HepG2 (cell line): Measurements from ENCODE around the gene PPP1R12C. TPM values are rescaled to one million over a fixed set of nuclear protein-coding genes. Genes with fewer than 3 reads are reported as not detected.
A peak's percentile ranks its signal among the peaks of the same experiment; 100 is the strongest.

Experiments
- CBX2 ChIP-seq, 2 experiments: fragments of 200-600 bp in 1 of 2; sonication (generic); formaldehyde crosslinking in 1 of 2; IDR thresholded peaks; 2 replicates each; pipeline versions ENCODE4 v1.7.0 to v1.8.1; 2018 to 2022; ENCODE audit warnings: low read depth in 2 of 2, low read length in 1 of 2, mild to moderate bottlenecking in 1 of 2, missing genetic modification reagents in 1 of 2
- CC2D1A ChIP-seq: sonication (generic); formaldehyde crosslinking; IDR thresholded peaks from 2 replicates; pipeline ENCODE4 v1.8.1; 2023; ENCODE audit warnings: mild to moderate bottlenecking, missing genetic modification reagents
- CEBPB ChIP-seq: IDR thresholded peaks from 2 replicates; pipeline ENCODE4 v1.6.1; 2011; ENCODE audit warnings: low read depth, low read length, improper control_type of control experiment, borderline replicate concordance
- CREM ChIP-seq, 2 experiments: sonication (generic) in 1 of 2; formaldehyde crosslinking in 1 of 2; IDR thresholded peaks; 2 replicates each; pipeline versions ENCODE4 v1.4.0 to v1.6.1; 2016 to 2020; ENCODE audit warnings: antibody characterized with exemption in 1 of 2, mild to moderate bottlenecking in 1 of 2, missing genetic modification reagents in 1 of 2
- GPN1 ChIP-seq: sonication (generic); formaldehyde crosslinking; IDR thresholded peaks from 2 replicates; pipeline ENCODE4 v1.5.1; 2020; ENCODE audit warnings: missing genetic modification reagents, borderline replicate concordance
- KDM1A ChIP-seq: IDR thresholded peaks from 2 replicates; pipeline ENCODE4 v1.6.1; 2016; ENCODE audit warnings: missing compliant biosample characterization
- KMT2A ChIP-seq: sonication (generic); formaldehyde crosslinking; IDR thresholded peaks from 2 replicates; pipeline ENCODE4 v1.4.0; 2020; ENCODE audit warnings: missing genetic modification reagents
- MNT ChIP-seq: fragments of 450-650 bp; IDR thresholded peaks from 2 replicates; pipeline ENCODE4 v1.6.1; 2016
- NFE2L2 ChIP-seq: fragments of 150-350 bp; IDR thresholded peaks from 2 replicates; pipeline ENCODE4 v1.6.1; 2014; ENCODE audit warnings: low read length
- NPAS2 ChIP-seq: sonication (generic); formaldehyde crosslinking; IDR thresholded peaks from 2 replicates; pipeline ENCODE4 v1.8.0; 2022; ENCODE audit warnings: mild to moderate bottlenecking, missing genetic modification reagents, borderline replicate concordance
- NRL ChIP-seq: sonication (generic); formaldehyde crosslinking; IDR thresholded peaks from 2 replicates; pipeline ENCODE4 v1.5.0; 2020; ENCODE audit warnings: missing genetic modification reagents, mild to moderate bottlenecking, moderate library complexity, borderline replicate concordance
- TBP ChIP-seq: sonication (generic); formaldehyde crosslinking; IDR thresholded peaks from 2 replicates; pipeline ENCODE4 v1.5.0; 2020; ENCODE audit warnings: missing genetic modification reagents
- TEF ChIP-seq: sonication (generic); formaldehyde crosslinking; IDR thresholded peaks from 2 replicates; pipeline ENCODE4 v1.5.0; 2020; ENCODE audit warnings: missing genetic modification reagents
- ZFP1 ChIP-seq: IDR thresholded peaks from 2 replicates; pipeline ENCODE4 v1.6.1; 2016
- ZNF136 ChIP-seq: sonication (generic); formaldehyde crosslinking; IDR thresholded peaks from 2 replicates; pipeline ENCODE4 v1.8.1; 2022; ENCODE audit warnings: low read depth, mild to moderate bottlenecking, moderate library complexity, missing genetic modification reagents
- ZNF552 ChIP-seq: sonication (generic); formaldehyde crosslinking; IDR thresholded peaks from 2 replicates; pipeline ENCODE4 v1.9.0; 2022; ENCODE audit warnings: missing genetic modification reagents, mild to moderate bottlenecking, borderline replicate concordance
- ZNF563 ChIP-seq: sonication (generic); formaldehyde crosslinking; IDR thresholded peaks from 2 replicates; pipeline ENCODE4 v1.8.0; 2022; ENCODE audit warnings: mild to moderate bottlenecking, moderate library complexity, missing genetic modification reagents
- ZNF564 ChIP-seq: sonication (generic); formaldehyde crosslinking; IDR thresholded peaks from 2 replicates; pipeline ENCODE4 v1.8.1; 2023; ENCODE audit warnings: mild to moderate bottlenecking, missing genetic modification reagents
- ZNF580 ChIP-seq: IDR thresholded peaks from 2 replicates; pipeline ENCODE4 v1.6.1; 2016; ENCODE audit warnings: low read depth, borderline replicate concordance
- ZNF83 ChIP-seq: sonication (generic); formaldehyde crosslinking; IDR thresholded peaks from 2 replicates; pipeline ENCODE4 v1.4.0; 2020; ENCODE audit warnings: missing genetic modification reagents, mild to moderate bottlenecking, borderline replicate concordance
- polyA plus RNA-seq, 8 experiments: library from polyadenylated mRNA; depleted of rRNA in 3 of 8; stranded (reverse) in 7 of 8; unstranded in 1 of 8; fragments of >200 nt; fragmentation: Illumina TruSeq in 4 of 8; extraction: Trizol in 4 of 8; gene quantifications; 2 replicates each; pipeline versions ENCODE4 v1.2.1 to v1.2.3, GENCODE V29; 2011 to 2016; ENCODE audit warnings: low read depth in 4 of 8, missing spikeins in 1 of 8, mixed read lengths in 1 of 8; ENCODE audit not compliant: insufficient read depth in 1 of 8
- total RNA-seq, 5 experiments: library from RNA; depleted of rRNA; stranded (reverse); fragments of >200 nt; fragmentation: Illumina TruSeq; extraction: Trizol; gene quantifications; 2 replicates each; pipeline ENCODE4 v1.2.3, GENCODE V29; 2016; ENCODE audit warnings: low read depth in 1 of 5
- TF ChIP-seq, protein P1 (sequence below): sonication (generic); formaldehyde crosslinking; conservative IDR thresholded peaks from 2 replicates; pipeline ENCODE4 v1.4.0; 2020; ENCODE audit warnings: missing genetic modification reagents
- TF ChIP-seq, protein P2 (sequence below): sonication (generic); formaldehyde crosslinking; IDR thresholded peaks from 2 replicates; pipeline ENCODE4 v1.5.0; 2020; ENCODE audit warnings: mild to moderate bottlenecking, missing genetic modification reagents
- TF ChIP-seq, protein P3 (sequence below): IDR thresholded peaks from 2 replicates; pipeline ENCODE4 v1.6.1; 2016; ENCODE audit warnings: low read depth

Gene PPP1R12C
- total and polyA plus RNA-seq, 2 of the 13 experiments (the other 11 are each of a cell fraction or from before 2014, with no cell fraction given) = 29.7 to 30.3 TPM

DNA sequence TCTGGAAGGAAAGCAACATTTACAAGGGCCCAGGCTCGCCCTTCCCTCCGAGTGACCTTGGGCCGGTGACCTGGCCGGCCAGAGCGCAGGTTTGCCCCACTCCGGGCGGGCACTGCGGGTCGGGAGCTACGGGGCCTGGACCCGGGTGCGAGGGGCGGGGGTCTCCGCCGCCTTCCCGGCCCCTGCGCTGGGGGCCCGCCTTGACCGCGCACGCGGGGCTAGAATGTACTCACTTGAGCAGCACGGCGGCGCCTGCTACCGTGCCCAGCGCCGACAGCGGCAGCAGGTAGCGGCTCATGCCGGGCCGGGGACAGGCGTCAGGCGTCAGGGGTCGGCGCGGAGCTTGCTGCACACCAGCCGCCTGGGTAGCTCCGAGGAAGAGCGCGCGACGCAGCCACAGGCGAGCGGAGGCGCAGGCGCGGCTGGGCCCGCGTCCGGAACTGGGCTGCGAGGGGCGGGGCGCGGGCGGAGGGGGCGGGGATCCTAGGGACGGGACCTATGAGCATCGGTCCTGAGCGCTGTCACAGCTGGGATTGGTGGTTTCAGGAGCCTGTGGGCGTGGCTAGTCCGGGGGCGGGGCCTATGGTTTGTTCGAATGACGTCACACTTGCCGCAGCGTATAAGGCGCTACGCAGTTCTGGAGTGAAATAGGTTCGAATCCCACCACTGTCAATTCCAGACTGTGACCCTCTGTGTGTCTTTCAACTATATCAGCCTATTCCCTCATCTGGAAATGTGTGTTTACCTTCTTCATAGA, 54.5 kb downstream of the PPP1R12C start, which contains the start of gene RDH13 (continued):
- TF ChIP-seq, protein P1, sequence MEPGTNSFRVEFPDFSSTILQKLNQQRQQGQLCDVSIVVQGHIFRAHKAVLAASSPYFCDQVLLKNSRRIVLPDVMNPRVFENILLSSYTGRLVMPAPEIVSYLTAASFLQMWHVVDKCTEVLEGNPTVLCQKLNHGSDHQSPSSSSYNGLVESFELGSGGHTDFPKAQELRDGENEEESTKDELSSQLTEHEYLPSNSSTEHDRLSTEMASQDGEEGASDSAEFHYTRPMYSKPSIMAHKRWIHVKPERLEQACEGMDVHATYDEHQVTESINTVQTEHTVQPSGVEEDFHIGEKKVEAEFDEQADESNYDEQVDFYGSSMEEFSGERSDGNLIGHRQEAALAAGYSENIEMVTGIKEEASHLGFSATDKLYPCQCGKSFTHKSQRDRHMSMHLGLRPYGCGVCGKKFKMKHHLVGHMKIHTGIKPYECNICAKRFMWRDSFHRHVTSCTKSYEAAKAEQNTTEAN = no peak
- 0 out of 2 replicates have a peak, but pooled peaks have one; percentile 13 for TF ChIP-seq KDM1A (CRISPR knock-in tag)
- TF ChIP-seq NPAS2 (CRISPR knock-in tag) = no peak
- TF ChIP-seq CREM (IDR thresholded peaks at IDR 0.05) = peak; percentile 80
- no peak for TF ChIP-seq CREM (CRISPR knock-in tag; IDR thresholded peaks at IDR 0.05)
- no peak for TF ChIP-seq CC2D1A (CRISPR knock-in tag)
- 0 out of 2 replicates have a peak, but pooled peaks have one; percentile 44 for TF ChIP-seq ZNF580 (CRISPR knock-in tag)
- no peak for TF ChIP-seq ZNF136 (CRISPR knock-in tag)
- TF ChIP-seq KMT2A (CRISPR knock-in tag) = 0 out of 2 replicates have a peak, but pooled peaks have one; percentile 18
- TF ChIP-seq, protein P2, sequence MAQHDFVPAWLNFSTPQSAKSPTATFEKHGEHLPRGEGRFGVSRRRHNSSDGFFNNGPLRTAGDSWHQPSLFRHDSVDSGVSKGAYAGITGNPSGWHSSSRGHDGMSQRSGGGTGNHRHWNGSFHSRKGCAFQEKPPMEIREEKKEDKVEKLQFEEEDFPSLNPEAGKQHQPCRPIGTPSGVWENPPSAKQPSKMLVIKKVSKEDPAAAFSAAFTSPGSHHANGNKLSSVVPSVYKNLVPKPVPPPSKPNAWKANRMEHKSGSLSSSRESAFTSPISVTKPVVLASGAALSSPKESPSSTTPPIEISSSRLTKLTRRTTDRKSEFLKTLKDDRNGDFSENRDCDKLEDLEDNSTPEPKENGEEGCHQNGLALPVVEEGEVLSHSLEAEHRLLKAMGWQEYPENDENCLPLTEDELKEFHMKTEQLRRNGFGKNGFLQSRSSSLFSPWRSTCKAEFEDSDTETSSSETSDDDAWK (CRISPR knock-in tag) = no peak
- TF ChIP-seq CBX2 (IDR thresholded peaks at IDR 0.05; ENCODE audit: low read depth, low read length) = no peak
- TF ChIP-seq CBX2 (CRISPR knock-in tag; IDR thresholded peaks at IDR 0.05; ENCODE audit: low read depth) = no peak
- TF ChIP-seq ZFP1 (CRISPR knock-in tag) = no peak
- no peak for TF ChIP-seq MNT
- no peak for TF ChIP-seq ZNF564 (CRISPR knock-in tag)
- TF ChIP-seq NRL (CRISPR knock-in tag) = no peak
- no peak for TF ChIP-seq NFE2L2
- TF ChIP-seq CEBPB = no peak
- TF ChIP-seq, protein P3, sequence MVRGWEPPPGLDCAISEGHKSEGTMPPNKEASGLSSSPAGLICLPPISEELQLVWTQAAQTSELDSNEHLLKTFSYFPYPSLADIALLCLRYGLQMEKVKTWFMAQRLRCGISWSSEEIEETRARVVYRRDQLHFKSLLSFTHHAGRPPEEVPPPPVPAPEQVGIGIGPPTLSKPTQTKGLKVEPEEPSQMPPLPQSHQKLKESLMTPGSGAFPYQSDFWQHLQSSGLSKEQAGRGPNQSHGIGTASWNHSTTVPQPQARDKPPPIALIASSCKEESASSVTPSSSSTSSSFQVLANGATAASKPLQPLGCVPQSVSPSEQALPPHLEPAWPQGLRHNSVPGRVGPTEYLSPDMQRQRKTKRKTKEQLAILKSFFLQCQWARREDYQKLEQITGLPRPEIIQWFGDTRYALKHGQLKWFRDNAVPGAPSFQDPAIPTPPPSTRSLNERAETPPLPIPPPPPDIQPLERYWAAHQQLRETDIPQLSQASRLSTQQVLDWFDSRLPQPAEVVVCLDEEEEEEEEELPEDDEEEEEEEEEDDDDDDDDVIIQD (CRISPR knock-in tag) = peak; percentile 81; the same call in 1 of the 2 replicates
- no peak for TF ChIP-seq ZNF83 (CRISPR knock-in tag)
- TF ChIP-seq TBP (CRISPR knock-in tag) = no peak
- no peak for TF ChIP-seq TEF (CRISPR knock-in tag)
- TF ChIP-seq ZNF552 = no peak
- 0 out of 2 replicates have a peak, but pooled peaks have one; percentile 40 for TF ChIP-seq ZNF563 (CRISPR knock-in tag)
- no peak for TF ChIP-seq GPN1 (CRISPR knock-in tag)
